OCI-LY7 (cell line): Measurements from ENCODE around the gene GRIK1.

Experiments used
- EZH2phosphoT487 ChIP-seq: fragments of 200-600 bp; sonication (generic); IDR thresholded peaks from 2 replicates; pipeline ENCODE4 v1.6.1; 2018; ENCODE audit warnings: low read depth, borderline replicate concordance, mild to moderate bottlenecking, mixed run types, antibody characterized with exemption, low read length, moderate library complexity, mixed read lengths
- TF ChIP-seq, protein P1 (sequence below): fragments of 200-600 bp; sonication (generic); conservative IDR thresholded peaks from 2 replicates; pipeline ENCODE4 v1.5.1; 2014; ENCODE audit warnings: mild to moderate bottlenecking, antibody characterized with exemption, low read length, moderate library complexity, mixed read lengths

DNA sequence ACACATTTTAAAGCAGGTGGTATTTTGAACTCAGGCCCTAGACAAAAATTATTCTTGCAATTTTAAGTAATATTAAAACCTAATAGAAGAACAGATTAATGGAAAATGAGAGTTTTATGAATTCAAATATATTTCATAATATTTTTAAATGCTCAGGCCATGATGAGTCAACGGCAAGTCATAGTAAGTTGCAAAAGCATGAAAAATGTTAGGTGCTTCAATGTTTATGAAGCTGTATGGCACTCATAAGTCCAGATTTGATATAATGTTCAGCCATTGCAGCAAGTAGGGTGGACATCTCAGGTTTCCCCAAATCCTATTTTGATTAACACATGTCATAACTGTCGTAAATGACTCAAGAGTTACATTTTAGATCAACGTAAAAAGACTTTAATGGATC, 112.6 kb downstream of the GRIK1 start:
- TF ChIP-seq, protein P1, sequence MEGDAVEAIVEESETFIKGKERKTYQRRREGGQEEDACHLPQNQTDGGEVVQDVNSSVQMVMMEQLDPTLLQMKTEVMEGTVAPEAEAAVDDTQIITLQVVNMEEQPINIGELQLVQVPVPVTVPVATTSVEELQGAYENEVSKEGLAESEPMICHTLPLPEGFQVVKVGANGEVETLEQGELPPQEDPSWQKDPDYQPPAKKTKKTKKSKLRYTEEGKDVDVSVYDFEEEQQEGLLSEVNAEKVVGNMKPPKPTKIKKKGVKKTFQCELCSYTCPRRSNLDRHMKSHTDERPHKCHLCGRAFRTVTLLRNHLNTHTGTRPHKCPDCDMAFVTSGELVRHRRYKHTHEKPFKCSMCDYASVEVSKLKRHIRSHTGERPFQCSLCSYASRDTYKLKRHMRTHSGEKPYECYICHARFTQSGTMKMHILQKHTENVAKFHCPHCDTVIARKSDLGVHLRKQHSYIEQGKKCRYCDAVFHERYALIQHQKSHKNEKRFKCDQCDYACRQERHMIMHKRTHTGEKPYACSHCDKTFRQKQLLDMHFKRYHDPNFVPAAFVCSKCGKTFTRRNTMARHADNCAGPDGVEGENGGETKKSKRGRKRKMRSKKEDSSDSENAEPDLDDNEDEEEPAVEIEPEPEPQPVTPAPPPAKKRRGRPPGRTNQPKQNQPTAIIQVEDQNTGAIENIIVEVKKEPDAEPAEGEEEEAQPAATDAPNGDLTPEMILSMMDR = no peak
- no peak for TF ChIP-seq EZH2phosphoT487
